NK-92 treated with Interleukin-12 subunit alpha and Interleukin-12 subunit beta, amount 100 ng/mL, for 24 hours (cell line): ENCODE measurements around the gene LCORL.
"Not testable (repeated sequence)": the region's sequence is repeated elsewhere in the genome, so short reads cannot be mapped to it uniquely, and the experiment has no call there.

ENCODE experiments used
- DNase-seq: peaks from one replicate; lab custom pipeline; 2025; lab: John Stamatoyannopoulos, UW

LCORL gene

GRCh38 chr4:18020145-18020670 is 1.3 kb downstream of the LCORL start:
- no peak for DNase-seq

GRCh38 chr4:18014269-18014668 is 7.3 kb downstream of the LCORL start:
- no peak for DNase-seq

GRCh38 chr4:18012807-18013462 is 8.6 kb downstream of the LCORL start:
- no peak for DNase-seq

GRCh38 chr4:18012134-18012806 is 9.3 kb downstream of the LCORL start:
- no peak for DNase-seq

- DNase-seq, result no peak
Observed at GRCh38 chr4:18007625-18008024, 13.9 kb downstream of the LCORL start.

GRCh38 chr4:18006432-18006831 is 15.1 kb downstream of the LCORL start:
- not testable (repeated sequence) for DNase-seq

GRCh38 chr4:17997129-17997528 is 24.4 kb downstream of the LCORL start:
- no peak for DNase-seq

- DNase-seq, result no peak
Observed at GRCh38 chr4:17995165-17995564, 26.4 kb downstream of the LCORL start.

- no peak for DNase-seq
Observed at GRCh38 chr4:17985832-17986231, 35.7 kb downstream of the LCORL start.

- DNase-seq, result no peak
Observed at GRCh38 chr4:17981063-17981462, 40.5 kb downstream of the LCORL start.

GRCh38 chr4:17968721-17969120 is 52.8 kb downstream of the LCORL start:
- no peak for DNase-seq

- DNase-seq, result no peak
Observed at GRCh38 chr4:17967078-17967477, 54.5 kb downstream of the LCORL start.

GRCh38 chr4:17966312-17966711 is 55.2 kb downstream of the LCORL start:
- DNase-seq, result no peak

- DNase-seq, result no peak
Observed at GRCh38 chr4:17964576-17964975, 57.0 kb downstream of the LCORL start.

- DNase-seq, result no peak
Observed at GRCh38 chr4:17962171-17962570, 59.4 kb downstream of the LCORL start.

- no peak for DNase-seq
Observed at GRCh38 chr4:17961249-17961648, 60.3 kb downstream of the LCORL start.

GRCh38 chr4:17958181-17958580 is 63.4 kb downstream of the LCORL start:
- no peak for DNase-seq

- no peak for DNase-seq
Observed at GRCh38 chr4:17957688-17958087, 63.9 kb downstream of the LCORL start.

- DNase-seq, result no peak
Observed at GRCh38 chr4:17956245-17956644, 65.3 kb downstream of the LCORL start.

- no peak for DNase-seq
Observed at GRCh38 chr4:17945303-17945702, 76.3 kb downstream of the LCORL start.

- no peak for DNase-seq
Observed at GRCh38 chr4:17941731-17942130, 79.8 kb downstream of the LCORL start.

GRCh38 chr4:17939054-17939453 is 82.5 kb downstream of the LCORL start:
- DNase-seq, result no peak

GRCh38 chr4:17934286-17934685 is 87.3 kb downstream of the LCORL start:
- DNase-seq, result no peak

- no peak for DNase-seq
Observed at GRCh38 chr4:17933126-17933525, 88.4 kb downstream of the LCORL start.
